Hematopoietic multipotent progenitor cell treated with erythropoietin and hydrocortisone succinate and interleukin-3 and kit ligand, for 6 days (in vitro differentiated cells): ENCODE measurements around the gene SMOC1.

Experiments used
- DNase-seq: peaks from one replicate; pipeline ENCODE4 v3.0.0-alpha.2; 2015

SMOC1 gene

DNA sequence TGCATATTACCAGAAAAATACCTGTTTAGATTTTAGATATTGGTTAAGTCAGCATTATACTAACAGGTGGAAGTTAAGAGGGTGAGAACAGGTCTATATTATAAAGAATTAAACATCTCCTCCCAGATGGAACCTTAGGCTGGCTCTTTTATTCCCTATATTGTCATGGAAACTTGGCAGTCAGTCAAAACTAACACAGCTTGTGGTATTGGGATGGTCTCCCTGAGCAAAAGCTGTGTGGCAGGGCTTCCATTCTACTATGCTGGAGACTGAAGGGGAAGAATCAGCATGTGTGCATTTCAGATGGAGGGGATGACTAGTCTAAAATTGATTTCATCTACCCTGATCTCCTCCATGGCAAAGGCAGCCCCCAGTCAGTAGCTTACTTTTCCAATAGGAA is 66.7 kb downstream of the SMOC1 start:
- no peak for DNase-seq

- no peak for DNase-seq
Observed at GRCh38 chr14:69948351-69948750, 69.1 kb downstream of the SMOC1 start.

- DNase-seq, result no peak
Observed at GRCh38 chr14:69951263-69951662, 72.0 kb downstream of the SMOC1 start.

DNA sequence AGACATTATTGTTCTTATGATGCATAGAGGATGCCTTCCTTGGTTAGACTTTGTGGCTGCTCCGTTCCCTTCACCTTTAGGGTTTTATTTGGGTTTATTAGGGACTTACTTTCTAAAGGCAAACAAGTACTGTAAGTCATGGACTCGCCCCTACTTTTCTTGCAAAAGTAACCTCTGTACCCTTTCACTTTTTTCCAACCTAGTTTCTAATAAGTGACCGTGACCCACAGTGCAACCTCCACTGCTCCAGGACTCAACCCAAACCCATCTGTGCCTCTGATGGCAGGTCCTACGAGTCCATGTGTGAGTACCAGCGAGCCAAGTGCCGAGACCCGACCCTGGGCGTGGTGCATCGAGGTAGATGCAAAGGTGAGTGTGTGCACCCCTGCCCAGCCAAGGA is 72.7 kb downstream of the SMOC1 start:
- DNase-seq, result no peak

GRCh38 chr14:69953266-69953915 is 74.2 kb downstream of the SMOC1 start:
- no peak for DNase-seq

DNA sequence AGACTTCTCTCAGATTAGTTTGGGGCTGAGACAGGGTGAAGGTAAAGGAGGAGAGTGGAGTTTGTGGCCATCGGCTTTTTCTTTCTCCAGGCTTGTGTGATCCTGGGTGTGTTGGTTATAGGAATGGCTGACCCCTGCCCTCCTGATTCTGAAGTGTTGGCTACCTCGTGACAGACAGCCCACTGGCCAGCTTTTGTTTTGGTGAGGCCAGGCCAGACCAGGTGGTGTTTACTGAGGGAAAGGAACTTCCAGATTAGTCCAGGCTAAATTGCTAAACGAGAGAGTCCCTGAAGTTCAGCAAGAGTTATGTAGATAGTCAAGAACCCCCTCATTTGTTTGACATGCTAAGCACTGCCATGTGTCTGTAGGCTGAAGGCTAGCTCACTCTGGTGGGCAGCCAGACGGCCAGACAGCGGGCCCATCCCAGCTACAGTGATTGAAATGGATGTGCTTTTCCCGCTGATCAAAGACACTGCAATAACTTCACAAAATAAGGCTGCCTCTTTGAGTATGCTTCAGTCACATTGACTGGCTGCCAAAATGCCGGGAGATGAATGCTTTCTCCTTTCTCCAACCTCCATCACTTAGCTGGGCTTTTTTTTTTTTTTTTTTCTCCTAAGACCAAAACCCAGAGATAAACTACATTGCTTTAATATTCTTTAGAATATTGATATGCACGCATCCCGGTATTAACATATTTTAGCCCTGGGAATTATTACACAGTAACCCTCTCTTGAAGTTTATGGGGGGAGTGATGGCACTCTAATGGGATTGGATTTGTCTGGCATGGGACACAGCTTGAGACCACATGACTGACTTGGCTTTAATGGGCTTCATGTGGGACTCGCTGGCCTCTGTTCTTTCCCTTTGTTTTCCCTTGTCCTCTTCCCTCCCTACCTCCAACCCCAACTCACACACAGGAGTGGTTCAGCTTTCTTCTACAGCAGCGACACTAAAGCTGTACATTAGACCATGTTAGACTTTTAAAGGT is 76.9 kb downstream of the SMOC1 start:
- DNase-seq, result no peak

DNA sequence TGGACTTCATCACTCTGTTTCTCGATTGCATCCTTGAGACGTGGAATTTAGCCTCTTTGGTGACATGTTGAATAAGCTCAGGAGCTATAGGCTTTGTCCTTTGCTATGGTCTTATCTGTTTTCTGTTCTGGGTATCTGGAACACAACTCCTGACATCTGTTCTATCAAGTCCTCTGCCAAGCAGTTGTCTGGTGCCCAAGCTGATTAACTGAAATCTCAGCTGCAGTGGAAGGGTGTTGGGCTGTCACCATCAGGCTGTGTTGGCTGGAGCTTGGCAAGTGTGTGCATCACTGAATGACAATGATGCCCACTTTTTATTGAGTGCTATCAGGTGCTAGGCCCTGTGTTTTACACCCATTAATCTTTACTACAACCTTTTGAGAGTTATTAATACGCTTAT is 77.8 kb downstream of the SMOC1 start:
- DNase-seq, result no peak

DNA sequence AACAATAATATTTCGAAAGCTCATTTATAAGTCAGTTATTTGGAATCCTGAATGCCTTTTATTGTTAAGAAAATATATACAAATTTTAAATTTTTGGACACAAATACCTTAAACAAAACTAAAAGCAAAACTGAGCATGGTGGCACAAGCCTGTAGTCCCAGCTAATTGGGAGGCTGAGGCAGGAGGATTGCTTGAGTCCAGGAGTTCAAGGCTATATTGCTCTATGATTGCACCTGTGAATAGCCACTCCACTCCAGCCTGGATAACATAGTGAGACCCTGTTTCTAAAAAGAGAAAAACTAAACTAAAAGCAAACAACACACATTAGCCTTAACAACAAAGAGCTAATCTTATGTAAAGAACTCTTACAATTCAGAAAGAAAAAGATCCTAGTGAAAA is 78.8 kb downstream of the SMOC1 start:
- no peak for DNase-seq

DNA sequence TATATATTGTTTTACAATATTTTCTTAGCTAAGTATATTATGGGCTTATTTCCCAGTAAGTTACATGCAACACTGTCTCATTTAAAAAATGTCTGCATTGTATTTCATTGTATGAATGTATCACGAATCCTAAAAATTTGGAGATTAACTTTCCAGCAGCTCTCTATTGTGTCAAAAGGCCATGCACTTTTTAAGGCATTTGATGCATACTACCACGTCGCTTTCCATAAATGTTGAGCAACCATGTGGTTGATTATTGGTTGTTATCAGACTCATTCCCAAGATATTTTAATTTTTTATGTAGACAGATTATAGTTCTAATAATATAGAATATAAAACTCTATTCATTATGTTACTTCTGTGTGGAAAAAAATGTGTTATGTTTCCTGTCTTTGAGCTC is 79.9 kb downstream of the SMOC1 start:
- DNase-seq, result no peak

DNA sequence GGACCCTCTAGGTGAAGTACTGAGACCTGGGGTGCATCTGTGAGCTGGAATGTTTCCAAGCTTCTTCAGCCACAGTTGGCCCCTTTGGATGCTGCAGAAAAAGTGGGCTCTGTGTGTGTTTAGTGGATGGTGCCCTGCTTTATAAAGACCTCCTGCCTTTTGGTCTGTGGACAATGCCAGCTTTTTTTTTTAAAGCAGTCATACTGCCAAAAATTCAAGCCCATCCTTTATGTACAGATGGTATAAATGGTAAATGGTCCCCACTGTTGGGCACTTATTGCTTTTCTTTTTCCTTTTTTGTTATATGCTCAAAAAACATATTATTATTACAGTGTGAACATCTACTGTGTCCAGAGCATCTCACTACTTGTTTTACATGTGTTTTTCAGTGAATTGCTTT is 81.1 kb downstream of the SMOC1 start:
- DNase-seq, result no peak

GRCh38 chr14:69963966-69964365 is 84.8 kb downstream of the SMOC1 start:
- no peak for DNase-seq

DNA sequence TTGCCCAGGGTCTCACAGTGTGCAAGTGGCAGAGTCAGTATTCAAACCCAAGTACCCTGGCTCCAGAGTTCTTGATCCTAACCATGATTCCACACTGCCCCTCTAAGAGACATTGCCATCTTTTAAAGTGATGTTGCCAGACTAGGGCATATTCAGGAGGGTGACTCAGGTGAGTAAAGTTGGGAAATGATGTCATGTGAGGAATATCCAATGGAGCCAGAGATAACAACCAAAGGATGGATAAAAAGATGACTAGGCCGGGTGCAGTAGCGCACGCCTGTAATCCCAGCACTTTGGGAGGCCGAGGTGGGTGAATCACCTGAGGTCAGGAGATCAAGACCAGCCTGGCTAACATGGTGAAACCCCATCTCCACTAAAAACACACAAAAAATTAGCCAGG is 85.6 kb downstream of the SMOC1 start:
- DNase-seq, result no peak

GRCh38 chr14:69968132-69968531 is 88.9 kb downstream of the SMOC1 start:
- DNase-seq, result no peak

- DNase-seq, result no peak
Observed at GRCh38 chr14:69968681-69969080, 89.5 kb downstream of the SMOC1 start.

- no peak for DNase-seq
Observed at GRCh38 chr14:69972755-69973154, 93.5 kb downstream of the SMOC1 start.

GRCh38 chr14:69973846-69974245 is 94.6 kb downstream of the SMOC1 start:
- no peak for DNase-seq

DNA sequence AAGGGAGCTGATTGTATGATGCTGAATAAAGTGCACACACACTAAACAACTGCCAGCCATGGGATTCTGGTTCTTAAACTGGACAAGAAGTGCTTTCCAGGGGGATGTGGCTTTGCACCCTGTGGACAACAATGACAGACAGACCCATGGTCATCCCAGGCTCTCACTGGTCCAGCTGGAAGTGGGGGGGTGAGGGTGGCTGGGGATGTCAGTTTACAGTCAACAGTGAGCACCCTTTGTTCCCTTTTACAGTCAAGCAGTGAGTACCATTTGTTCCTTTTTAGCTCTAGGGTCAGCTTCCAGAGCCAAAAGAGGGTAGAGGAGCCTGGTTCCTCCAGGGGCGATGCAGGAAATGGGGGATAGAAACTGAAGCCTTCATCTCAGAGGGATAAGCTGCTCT is 100.7 kb downstream of the SMOC1 start:
- no peak for DNase-seq

GRCh38 chr14:69980457-69981425 is 101.5 kb downstream of the SMOC1 start:
- DNase-seq, result no peak

GRCh38 chr14:69982220-69982839 is 103.1 kb downstream of the SMOC1 start:
- DNase-seq, result no peak

GRCh38 chr14:69982886-69983285 is 103.7 kb downstream of the SMOC1 start:
- DNase-seq, result no peak

GRCh38 chr14:69983317-69983716 is 104.1 kb downstream of the SMOC1 start:
- no peak for DNase-seq

- no peak for DNase-seq
Observed at GRCh38 chr14:69985463-69985862, 106.2 kb downstream of the SMOC1 start.

GRCh38 chr14:69986336-69986735 is 107.1 kb downstream of the SMOC1 start:
- no peak for DNase-seq
